ENCODE results near the gene RAB11FIP4.

GRCh38 chr17:31457391-31458234, 66.1 kb downstream of the RAB11FIP4 start:
- TF ChIP-seq, protein P1, sequence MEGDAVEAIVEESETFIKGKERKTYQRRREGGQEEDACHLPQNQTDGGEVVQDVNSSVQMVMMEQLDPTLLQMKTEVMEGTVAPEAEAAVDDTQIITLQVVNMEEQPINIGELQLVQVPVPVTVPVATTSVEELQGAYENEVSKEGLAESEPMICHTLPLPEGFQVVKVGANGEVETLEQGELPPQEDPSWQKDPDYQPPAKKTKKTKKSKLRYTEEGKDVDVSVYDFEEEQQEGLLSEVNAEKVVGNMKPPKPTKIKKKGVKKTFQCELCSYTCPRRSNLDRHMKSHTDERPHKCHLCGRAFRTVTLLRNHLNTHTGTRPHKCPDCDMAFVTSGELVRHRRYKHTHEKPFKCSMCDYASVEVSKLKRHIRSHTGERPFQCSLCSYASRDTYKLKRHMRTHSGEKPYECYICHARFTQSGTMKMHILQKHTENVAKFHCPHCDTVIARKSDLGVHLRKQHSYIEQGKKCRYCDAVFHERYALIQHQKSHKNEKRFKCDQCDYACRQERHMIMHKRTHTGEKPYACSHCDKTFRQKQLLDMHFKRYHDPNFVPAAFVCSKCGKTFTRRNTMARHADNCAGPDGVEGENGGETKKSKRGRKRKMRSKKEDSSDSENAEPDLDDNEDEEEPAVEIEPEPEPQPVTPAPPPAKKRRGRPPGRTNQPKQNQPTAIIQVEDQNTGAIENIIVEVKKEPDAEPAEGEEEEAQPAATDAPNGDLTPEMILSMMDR (IDR thresholded peaks at IDR 0.05), result no peak
- no peak for TF ChIP-seq EZH2 (IDR thresholded peaks at IDR 0.05; ENCODE audit: borderline replicate concordance, insufficient read depth, low read depth, low read length, poor library complexity, severe bottlenecking)
